GM13976 (cell line): ENCODE data around the gene HLA-G.

ENCODE experiments used
- DNase-seq: peaks from one replicate; pipeline ENCODE4 v3.0.0; 2012; ENCODE audit warnings: low spot score
- in situ Hi-C: fragments of 300-500 bp; cut with MboI; formaldehyde crosslinking; loops from one replicate; pipeline ENCODE4 v1.12.0; 2022; ENCODE audit warnings: low sequenced_read_pairs, mixed read lengths, inconsistent platforms; ENCODE audit not compliant: unreplicated experiment
- TF ChIP-seq, protein P1 (sequence below): IDR thresholded peaks from 2 replicates; pipeline ENCODE4 v1.5.1; 2012; ENCODE audit warnings: borderline replicate concordance, mild to moderate bottlenecking; ENCODE audit not compliant: insufficient read depth; ENCODE audit errors: extremely low read depth, missing control alignments, control extremely low read depth

Gene HLA-G

DNA sequence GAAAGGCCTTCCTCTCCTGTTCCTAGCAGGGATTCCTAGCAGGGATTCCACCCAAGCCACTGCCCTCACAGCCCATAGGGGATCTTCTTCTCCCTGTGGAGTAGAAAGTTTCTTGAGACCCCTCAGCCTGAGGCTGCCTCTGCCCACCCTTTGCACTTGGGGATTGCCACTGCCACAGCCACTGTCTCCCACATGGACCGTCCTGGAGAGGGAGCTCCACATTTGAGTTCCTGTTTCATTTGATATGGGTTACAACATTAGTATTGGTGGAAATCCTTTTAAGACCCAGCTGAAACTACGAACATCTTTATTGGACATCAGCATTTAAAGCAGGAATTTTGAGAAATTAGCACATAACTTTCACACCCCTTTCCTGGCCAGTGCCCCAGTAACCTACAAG lies 25.6 kb downstream of the HLA-G start:
- no peak for DNase-seq
- in situ Hi-C loops: no loop called here
- TF ChIP-seq, protein P1, sequence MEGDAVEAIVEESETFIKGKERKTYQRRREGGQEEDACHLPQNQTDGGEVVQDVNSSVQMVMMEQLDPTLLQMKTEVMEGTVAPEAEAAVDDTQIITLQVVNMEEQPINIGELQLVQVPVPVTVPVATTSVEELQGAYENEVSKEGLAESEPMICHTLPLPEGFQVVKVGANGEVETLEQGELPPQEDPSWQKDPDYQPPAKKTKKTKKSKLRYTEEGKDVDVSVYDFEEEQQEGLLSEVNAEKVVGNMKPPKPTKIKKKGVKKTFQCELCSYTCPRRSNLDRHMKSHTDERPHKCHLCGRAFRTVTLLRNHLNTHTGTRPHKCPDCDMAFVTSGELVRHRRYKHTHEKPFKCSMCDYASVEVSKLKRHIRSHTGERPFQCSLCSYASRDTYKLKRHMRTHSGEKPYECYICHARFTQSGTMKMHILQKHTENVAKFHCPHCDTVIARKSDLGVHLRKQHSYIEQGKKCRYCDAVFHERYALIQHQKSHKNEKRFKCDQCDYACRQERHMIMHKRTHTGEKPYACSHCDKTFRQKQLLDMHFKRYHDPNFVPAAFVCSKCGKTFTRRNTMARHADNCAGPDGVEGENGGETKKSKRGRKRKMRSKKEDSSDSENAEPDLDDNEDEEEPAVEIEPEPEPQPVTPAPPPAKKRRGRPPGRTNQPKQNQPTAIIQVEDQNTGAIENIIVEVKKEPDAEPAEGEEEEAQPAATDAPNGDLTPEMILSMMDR: no peak

DNA sequence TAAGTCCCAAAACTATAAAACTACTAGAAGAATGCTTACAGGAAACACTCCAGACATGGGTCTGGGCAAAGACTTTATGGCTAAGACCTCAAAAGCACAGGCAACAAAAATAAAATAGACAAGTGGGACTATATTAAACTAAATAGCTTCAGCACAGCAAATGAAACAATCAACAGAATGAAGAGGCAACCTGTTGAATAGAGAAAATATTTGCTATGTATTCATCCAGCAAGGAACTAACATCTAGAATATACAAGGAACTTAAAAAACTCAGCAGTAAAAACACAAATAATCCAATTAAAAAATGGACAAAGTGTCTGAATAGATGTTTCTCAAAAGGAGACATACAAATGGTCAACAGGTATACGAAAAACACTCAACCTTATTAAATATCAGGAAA lies 30.4 kb downstream of the HLA-G start:
- TF ChIP-seq, protein P1: no peak
- no peak for DNase-seq
- in situ Hi-C loops: no loop called here

DNA sequence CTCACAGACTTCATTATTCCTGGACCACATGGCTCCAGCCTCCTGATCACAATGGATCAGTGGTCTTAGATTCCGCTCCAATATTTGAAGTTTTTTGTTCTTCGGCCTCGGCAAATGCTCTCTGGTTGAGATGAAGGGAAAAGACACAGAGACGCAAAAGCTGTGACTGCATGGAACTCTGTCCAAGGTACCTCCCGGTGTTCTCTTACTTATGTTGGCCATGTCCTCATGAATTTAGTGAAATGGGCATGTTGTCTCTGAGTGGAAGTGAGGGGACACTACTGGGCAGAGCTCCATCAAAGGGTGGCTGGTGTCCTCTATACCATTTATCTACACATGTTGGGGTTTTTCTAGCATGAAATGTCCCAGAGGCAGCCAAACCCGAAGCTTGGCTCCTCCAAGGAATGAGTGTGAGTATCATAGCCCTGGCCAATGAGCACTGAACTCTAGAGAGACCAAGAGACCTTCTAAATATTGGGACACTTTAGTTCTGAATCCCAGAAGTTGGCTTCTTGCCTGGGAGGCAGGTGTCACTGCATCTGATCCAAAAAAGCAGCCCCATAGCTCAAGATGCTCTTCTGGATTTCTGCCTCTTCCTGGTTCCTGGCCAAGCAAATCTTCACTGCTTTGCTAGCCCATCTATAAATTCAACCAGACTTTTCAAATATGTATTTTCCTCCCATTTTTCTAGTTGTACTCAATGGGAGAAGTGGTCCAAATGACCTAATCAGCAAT lies 34.1 kb downstream of the HLA-G start:
- in situ Hi-C loops: no loop called here
- TF ChIP-seq, protein P1: no peak
- no peak for DNase-seq

DNA sequence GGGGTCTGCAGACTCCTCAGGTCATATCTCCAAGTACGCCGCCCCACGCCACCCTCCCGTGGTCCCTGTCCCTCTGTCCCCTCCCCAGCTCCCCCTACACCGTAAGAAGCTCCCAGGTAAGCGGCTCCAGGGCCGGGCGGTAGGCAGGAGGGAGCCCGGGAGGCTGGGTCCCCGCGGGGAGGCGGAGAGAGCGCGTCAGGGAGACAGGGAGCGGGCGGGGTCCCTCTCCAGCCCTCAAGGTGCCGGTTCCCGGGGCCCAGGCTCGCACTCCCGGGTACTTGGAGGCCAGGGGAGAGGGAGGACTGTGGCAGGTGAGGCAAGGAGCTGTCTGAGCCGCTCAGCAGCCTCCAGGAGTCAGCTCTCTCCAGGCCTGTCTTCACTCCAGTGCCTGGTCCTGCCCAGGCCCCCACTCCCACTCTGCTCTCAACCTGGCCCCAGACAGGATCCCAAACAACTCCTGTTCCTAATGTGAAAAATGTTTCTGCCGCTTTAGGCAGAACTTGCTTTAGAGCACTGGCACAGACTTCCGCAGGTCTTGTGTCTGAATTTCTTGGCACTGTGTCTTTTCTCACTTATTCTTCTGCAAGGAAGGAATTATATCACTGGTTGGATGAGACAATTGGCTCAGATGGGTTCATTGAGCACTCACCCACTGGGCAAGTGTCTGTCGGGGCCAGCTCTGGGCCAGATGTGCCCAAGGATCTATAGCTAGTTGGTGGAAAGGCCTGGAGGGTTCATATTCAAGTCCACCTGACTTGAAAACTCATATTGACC lies 36.6 kb downstream of the HLA-G start:
- TF ChIP-seq, protein P1: no peak
- in situ Hi-C loops: no loop called here
- no peak for DNase-seq

DNA sequence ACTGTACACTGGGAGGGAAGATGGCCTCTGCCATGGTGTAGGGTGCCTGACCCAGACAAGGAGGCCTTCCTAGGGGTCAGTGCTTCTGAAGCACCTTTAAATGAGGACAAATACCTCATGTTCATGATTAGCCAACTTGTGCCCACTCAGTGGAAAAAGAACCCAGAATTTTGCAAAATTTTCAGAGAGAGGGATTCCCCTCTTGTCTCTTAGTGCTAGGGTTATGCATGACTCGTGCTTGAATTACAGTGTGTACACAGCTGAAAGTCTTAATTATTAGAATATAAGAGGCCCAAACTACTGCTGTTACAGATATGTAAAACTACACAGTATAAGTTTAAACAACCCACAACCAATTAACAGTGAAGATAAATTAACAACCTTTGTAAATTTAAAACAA lies 38.0 kb downstream of the HLA-G start:
- no peak for DNase-seq
- in situ Hi-C loops: no loop called here

DNA sequence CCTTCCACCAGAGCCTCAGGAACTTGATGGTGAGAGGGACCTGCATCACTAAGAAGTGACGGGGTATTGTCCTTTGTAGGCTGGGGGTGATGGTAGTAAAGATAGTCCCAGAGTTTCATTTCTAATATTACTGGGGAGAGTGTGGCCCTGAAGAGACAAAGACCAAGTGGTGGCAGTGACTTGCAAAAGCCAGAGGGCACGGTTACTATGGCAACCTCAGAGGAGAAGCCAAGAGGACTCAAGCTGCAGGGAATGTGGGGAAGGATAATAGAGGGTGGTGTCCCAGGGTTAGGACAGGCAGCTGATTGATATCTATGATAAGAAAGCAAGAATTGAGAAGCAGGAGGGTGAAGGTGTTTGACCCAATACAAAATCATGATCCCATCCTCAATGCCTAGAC lies 42.5 kb downstream of the HLA-G start:
- DNase-seq: no peak
- TF ChIP-seq, protein P1: no peak
- in situ Hi-C loops: no loop called here

More for the DNA sequence above, 38.0 kb downstream of the HLA-G start:
- TF ChIP-seq, protein P1: no peak

DNA sequence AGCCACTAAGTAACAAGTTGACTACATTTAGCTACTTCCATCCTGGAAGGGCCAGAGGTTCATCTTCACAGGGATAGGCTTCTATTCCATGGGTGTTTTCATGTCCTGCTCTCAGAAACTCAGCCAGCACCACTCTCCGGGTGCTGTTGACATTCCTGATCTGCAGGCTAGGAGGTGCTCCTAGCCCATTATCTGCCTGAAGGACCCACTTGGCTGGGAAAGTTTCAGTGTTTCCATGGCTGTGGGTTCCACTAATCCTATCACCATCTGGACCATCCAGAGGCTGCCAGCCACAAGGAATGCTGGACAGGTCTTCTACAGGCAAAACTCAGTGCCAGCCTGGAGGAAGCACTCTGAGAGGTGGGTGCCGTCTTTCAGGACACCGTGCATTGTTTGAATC lies 45.2 kb downstream of the HLA-G start:
- in situ Hi-C loops: no loop called here
- no peak for DNase-seq
- TF ChIP-seq, protein P1: no peak
